ENCODE measurements around the gene ADAT3.

DNA sequence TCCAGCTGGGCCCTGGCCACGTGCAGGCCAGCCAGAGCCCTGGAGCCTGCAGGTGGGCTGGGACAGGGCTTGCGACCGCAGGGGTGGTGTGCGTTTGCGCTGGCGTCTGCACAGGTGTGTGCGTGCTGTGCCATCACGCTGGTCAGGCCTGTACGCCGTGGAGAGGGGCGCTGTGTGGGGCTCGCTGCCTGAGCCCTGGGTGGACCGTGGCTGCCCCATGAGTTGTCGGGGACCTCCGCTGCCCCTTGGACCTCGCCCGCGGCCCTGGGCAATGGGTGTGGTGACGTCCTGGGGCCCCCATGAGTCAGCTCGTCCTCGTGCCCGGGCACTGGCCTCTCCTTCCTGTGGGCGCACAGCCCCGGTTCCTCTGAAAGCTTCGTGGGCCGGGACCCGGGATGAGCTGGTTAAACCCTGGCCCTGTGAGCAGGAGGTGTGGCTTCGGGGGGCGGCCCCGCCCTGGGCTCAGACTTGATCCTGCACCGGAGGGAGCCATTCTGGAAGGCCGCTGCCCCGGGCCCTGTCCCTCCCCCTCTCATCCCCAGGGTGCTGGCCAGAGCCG is 42.5 kb downstream of the ADAT3 start:
- TF ChIP-seq POLR2A (IDR thresholded peaks at IDR 0.05) = no peak
- TF ChIP-seq CTCF (IDR thresholded peaks at IDR 0.05) = no peak
